ENCODE results near the gene PLEKHM3. TPM values are rescaled to one million over a fixed set of nuclear protein-coding genes. Genes with fewer than 3 reads are reported as not detected.

PLEKHM3 gene
- total and polyA plus RNA-seq, 4 donors, result 3.0 to 18.3 (median 5.5) TPM

GRCh38 chr2:207903236-207903635, 122.1 kb downstream of the PLEKHM3 start:
- no peak for DNase-seq (ENCODE audit: low spot score)
- TF ChIP-seq ZBTB33 (IDR thresholded peaks at IDR 0.05) (no peak), FOXA2 (IDR thresholded peaks at IDR 0.05) (no peak), RAD21 (IDR thresholded peaks at IDR 0.05) (no peak), FOXA1 (IDR thresholded peaks at IDR 0.05) (no peak), RXRA (IDR thresholded peaks at IDR 0.05) (no peak), REST (IDR thresholded peaks at IDR 0.05) (no peak), EGR1 (IDR thresholded peaks at IDR 0.05; ENCODE audit: low read depth in 2 of 2) (no peak), NR2F2 (IDR thresholded peaks at IDR 0.05) (no peak), HNF4A (conservative IDR thresholded peaks at IDR 0.05) (no peak), HNF4G (IDR thresholded peaks at IDR 0.05) (no peak), YY1 (IDR thresholded peaks at IDR 0.05) (no peak), MAX (IDR thresholded peaks at IDR 0.05) (no peak), JUND (IDR thresholded peaks at IDR 0.05) (no peak), GABPA (IDR thresholded peaks at IDR 0.05 in 1 of 2, conservative IDR thresholded peaks at IDR 0.05 in 1 of 2) (no peak), ATF3 (IDR thresholded peaks at IDR 0.05) (no peak), SP1 (IDR thresholded peaks at IDR 0.05) (no peak), CTCF (IDR thresholded peaks at IDR 0.05; ENCODE audit: low read depth, low read length, missing input control) (no peak), TAF1 (conservative IDR thresholded peaks at IDR 0.05) (no peak)
- H3K27me3 ChIP-seq (ENCODE audit: control insufficient read depth in 4 of 4, insufficient read depth in 4 of 4, low read length in 3 of 4), result no peaks in the 10 kb centered on the region
- no peak overlapping the region for H3K9ac ChIP-seq (ENCODE audit: low read depth in 1 of 2, low read length in 2 of 2)
- no peak overlapping the region for H3K27ac ChIP-seq (ENCODE audit: low read depth in 1 of 2, low read length in 2 of 2)
- H3K4me1 ChIP-seq (ENCODE audit: control insufficient read depth in 4 of 4, insufficient read depth in 4 of 4, low read length in 3 of 4), result peaks cover 3 to 10% (median 4%) of the 10 kb centered on the region in 4 donors
- no peaks in the 10 kb centered on the region for H3K36me3 ChIP-seq (ENCODE audit: control insufficient read depth in 4 of 4, insufficient read depth in 3 of 4, low read depth in 1 of 4, low read length in 3 of 4)
- no peak overlapping the region for H3K4me3 ChIP-seq (ENCODE audit: low read depth in 1 of 3, low read length in 3 of 3)
- 97% methylated on average over 3 of the region's 3 CpGs for WGBS
- H3K9me3 ChIP-seq (ENCODE audit: control insufficient read depth in 4 of 4, low read length in 3 of 4), result no peaks in the 10 kb centered on the region

Measured in liver (tissue), 9 donors.